Activated naive CD8-positive, alpha-beta T cell treated with anti-CD3 and anti-CD28 coated beads, Interleukin-2, amount 10 ng/mL, durations not matched to agents 7 days and 5 days (primary cell): ENCODE results near the gene DMXL1. TPM values are rescaled to one million over a fixed set of nuclear protein-coding genes. Genes with fewer than 3 reads are reported as not detected.
"Not testable (repeated sequence)": the region's sequence is repeated elsewhere in the genome, so short reads cannot be mapped to it uniquely, and the experiment has no call there.

Experiments used
- ATAC-seq: fragments of 150-1000 bp; cut with Tn5 transposase; one replicate; pipeline ENCODE4 v1.10.0; 2021; ENCODE audit warnings: low read depth, moderate library complexity
- POLR2A ChIA-PET: fragments of 350-600 bp; sonication (Branson Sonifier 250); formaldehyde crosslinking; loops from one replicate; lab custom pipeline; 2021; ENCODE audit warnings: antibody characterized with exemption; lab: Charles Lee
- DNase-seq: peaks from one replicate; pipeline ENCODE4 v3.0.0; 2021
- H3K27ac Mint-ChIP-seq: one replicate; pipeline ENCODE4 v1.8.0; 2022; ENCODE audit warnings: mild to moderate bottlenecking, mixed read lengths
- H3K27me3 Mint-ChIP-seq: one replicate; pipeline ENCODE4 v1.8.0; 2022; ENCODE audit warnings: mild to moderate bottlenecking, moderate library complexity, mixed read lengths
- H3K36me3 Mint-ChIP-seq: one replicate; pipeline ENCODE4 v1.8.0; 2021; ENCODE audit warnings: mild to moderate bottlenecking, mixed read lengths
- H3K4me1 Mint-ChIP-seq: one replicate; pipeline ENCODE4 v1.8.0; 2021; ENCODE audit warnings: mixed read lengths
- H3K4me3 Mint-ChIP-seq: one replicate; pipeline ENCODE4 v1.8.0; 2022; ENCODE audit warnings: mild to moderate bottlenecking, moderate library complexity, mixed read lengths
- H3K9me3 Mint-ChIP-seq: one replicate; pipeline ENCODE4 v1.8.0; 2021; ENCODE audit warnings: mixed read lengths
- total RNA-seq, 2 experiments: library from RNA; stranded (reverse); gene quantifications; one replicate each; pipeline ENCODE4 v1.2.3, GENCODE V29; 2021

DMXL1 gene
- total RNA-seq, 2 experiments from 2014 or later: 35.5 to 40.7 TPM

GRCh38 chr5:119217183-119217582, 146.3 kb downstream of the DMXL1 start:
- DNase-seq (no peak), ATAC-seq (no peak)
- Mint-ChIP-seq H3K27me3 (no peaks in the 10 kb centered on the region), H3K4me3 (no peak overlapping the region), H3K36me3 (peaks cover 27% of the 10 kb centered on the region), H3K4me1 (peaks cover 4% of the 10 kb centered on the region), H3K27ac (no peak overlapping the region), H3K9me3 (no peaks in the 10 kb centered on the region)
- POLR2A ChIA-PET: no interaction called here

GRCh38 chr5:119218830-119219782, 148.2 kb downstream of the DMXL1 start:
- H3K4me1 Mint-ChIP-seq: peaks cover 2% of the 10 kb centered on the region
- DNase-seq: no peak
- POLR2A ChIA-PET: no interaction called here
- H3K36me3 Mint-ChIP-seq: peaks cover 22% of the 10 kb centered on the region
- H3K4me3 Mint-ChIP-seq: no peak overlapping the region
- ATAC-seq: no peak
- H3K27me3 Mint-ChIP-seq: no peaks in the 10 kb centered on the region
- no peak overlapping the region for H3K27ac Mint-ChIP-seq
- H3K9me3 Mint-ChIP-seq: no peaks in the 10 kb centered on the region

- Mint-ChIP-seq H3K4me3 (no peak overlapping the region), H3K4me1 (peaks cover 2% of the 10 kb centered on the region), H3K27ac (no peak overlapping the region), H3K27me3 (no peaks in the 10 kb centered on the region), H3K36me3 (peaks cover 19% of the 10 kb centered on the region), H3K9me3 (no peaks in the 10 kb centered on the region)
- POLR2A ChIA-PET: no interaction called here
- ATAC-seq: no peak
- no peak for DNase-seq
These were observed 149.8 kb downstream of the DMXL1 start for GRCh38 chr5:119220576-119221197.

GRCh38 chr5:119221330-119221729, 150.4 kb downstream of the DMXL1 start:
- Mint-ChIP-seq H3K27me3 (no peaks in the 10 kb centered on the region), H3K9me3 (no peaks in the 10 kb centered on the region), H3K4me1 (peaks cover 2% of the 10 kb centered on the region), H3K27ac (no peak overlapping the region), H3K36me3 (peaks cover 19% of the 10 kb centered on the region), H3K4me3 (no peak overlapping the region)
- DNase-seq (no peak), ATAC-seq (no peak)
- POLR2A ChIA-PET: no interaction called here

- Mint-ChIP-seq H3K4me3 (no peak overlapping the region), H3K27ac (no peak overlapping the region), H3K36me3 (peaks cover 15% of the 10 kb centered on the region), H3K4me1 (no peaks in the 10 kb centered on the region), H3K9me3 (no peaks in the 10 kb centered on the region), H3K27me3 (no peaks in the 10 kb centered on the region)
- POLR2A ChIA-PET: no interaction called here
- no peak for DNase-seq
- ATAC-seq: no peak
These were observed 159.1 kb downstream of the DMXL1 start for GRCh38 chr5:119229950-119230349.

- POLR2A ChIA-PET: interaction anchor here (0.7 kb wide), 1 partner anchor 90 kb away, joined by 3 read pairs; no protein-coding TSS in a partner anchor
- H3K4me3 Mint-ChIP-seq: peak overlapping the region; percentile 6
- H3K36me3 Mint-ChIP-seq: peaks cover 19% of the 10 kb centered on the region
- H3K27me3 Mint-ChIP-seq: no peaks in the 10 kb centered on the region
- H3K27ac Mint-ChIP-seq: no peak overlapping the region
- no peak for DNase-seq
- no peaks in the 10 kb centered on the region for H3K9me3 Mint-ChIP-seq
- ATAC-seq: no peak
- peaks cover 12% of the 10 kb centered on the region for H3K4me1 Mint-ChIP-seq
These were observed 167.6 kb downstream of the DMXL1 start for GRCh38 chr5:119238265-119239118.

GRCh38 chr5:119239119-119239417, 168.2 kb downstream of the DMXL1 start:
- no peak for ATAC-seq
- peaks cover 17% of the 10 kb centered on the region for H3K36me3 Mint-ChIP-seq

GRCh38 chr5:119239826-119240225, 168.9 kb downstream of the DMXL1 start:
- ATAC-seq, H3K27me3 Mint-ChIP-seq, H3K9me3 Mint-ChIP-seq, H3K4me3 Mint-ChIP-seq, DNase-seq, H3K27ac Mint-ChIP-seq, POLR2A ChIA-PET: not testable (repeated sequence)
- H3K4me1 Mint-ChIP-seq: peaks cover 14% of the 10 kb centered on the region
- peaks cover 12% of the 10 kb centered on the region for H3K36me3 Mint-ChIP-seq

More at GRCh38 chr5:119239119-119239417, 168.2 kb downstream of the DMXL1 start:
- POLR2A ChIA-PET: interaction anchor here (0.7 kb wide), 1 partner anchor 90 kb away, joined by 3 read pairs; no protein-coding TSS in a partner anchor
- H3K9me3 Mint-ChIP-seq: no peaks in the 10 kb centered on the region
- no peaks in the 10 kb centered on the region for H3K27me3 Mint-ChIP-seq
- DNase-seq: no peak
- H3K27ac Mint-ChIP-seq: peak overlapping the region; percentile 49
- peak overlapping the region; percentile 15 for H3K4me3 Mint-ChIP-seq
- H3K4me1 Mint-ChIP-seq: peaks cover 14% of the 10 kb centered on the region

- H3K36me3 Mint-ChIP-seq: peaks cover 8% of the 10 kb centered on the region
- DNase-seq: no peak
- POLR2A ChIA-PET: no interaction called here
- H3K27me3 Mint-ChIP-seq: no peaks in the 10 kb centered on the region
- no peak overlapping the region for H3K27ac Mint-ChIP-seq
- no peaks in the 10 kb centered on the region for H3K9me3 Mint-ChIP-seq
- peaks cover 3% of the 10 kb centered on the region for H3K4me1 Mint-ChIP-seq
- no peak for ATAC-seq
- H3K4me3 Mint-ChIP-seq: no peak overlapping the region
These were observed 173.0 kb downstream of the DMXL1 start for GRCh38 chr5:119243888-119244287.

- H3K27me3 Mint-ChIP-seq: no peaks in the 10 kb centered on the region
- peaks cover 5% of the 10 kb centered on the region for H3K9me3 Mint-ChIP-seq
- H3K4me3 Mint-ChIP-seq: no peak overlapping the region
- POLR2A ChIA-PET: no interaction called here
- peaks cover 35% of the 10 kb centered on the region for H3K36me3 Mint-ChIP-seq
- no peak for ATAC-seq
- no peak for DNase-seq
- H3K27ac Mint-ChIP-seq: no peak overlapping the region
- H3K4me1 Mint-ChIP-seq: no peaks in the 10 kb centered on the region
These were observed 180.3 kb downstream of the DMXL1 start for GRCh38 chr5:119250946-119251901.

- DNase-seq: no peak
- Mint-ChIP-seq H3K4me3 (no peak overlapping the region), H3K4me1 (no peaks in the 10 kb centered on the region), H3K9me3 (peaks cover 27% of the 10 kb centered on the region), H3K27ac (no peak overlapping the region), H3K36me3 (peaks cover 49% of the 10 kb centered on the region), H3K27me3 (no peaks in the 10 kb centered on the region)
- POLR2A ChIA-PET: no interaction called here
- ATAC-seq: no peak
These were observed 184.9 kb downstream of the DMXL1 start for GRCh38 chr5:119255571-119256356.

- POLR2A ChIA-PET: no interaction called here
- H3K4me1 Mint-ChIP-seq: no peaks in the 10 kb centered on the region
- no peak overlapping the region for H3K27ac Mint-ChIP-seq
- H3K36me3 Mint-ChIP-seq: peaks cover 42% of the 10 kb centered on the region
- peaks cover 34% of the 10 kb centered on the region for H3K9me3 Mint-ChIP-seq
- H3K27me3 Mint-ChIP-seq: no peaks in the 10 kb centered on the region
- DNase-seq (no peak), ATAC-seq (no peak)
- H3K4me3 Mint-ChIP-seq: no peak overlapping the region
These were observed 186.7 kb downstream of the DMXL1 start for GRCh38 chr5:119257613-119258012.
